HG03196 (cell line): ENCODE results near the gene SNAI1.

Experiments used
- ATAC-seq: cut with Tn5 transposase; IDR thresholded peaks from one replicate; pipeline ENCODE4 v1.9.1; 2021; ENCODE audit not compliant: unreplicated experiment

SNAI1 gene

DNA sequence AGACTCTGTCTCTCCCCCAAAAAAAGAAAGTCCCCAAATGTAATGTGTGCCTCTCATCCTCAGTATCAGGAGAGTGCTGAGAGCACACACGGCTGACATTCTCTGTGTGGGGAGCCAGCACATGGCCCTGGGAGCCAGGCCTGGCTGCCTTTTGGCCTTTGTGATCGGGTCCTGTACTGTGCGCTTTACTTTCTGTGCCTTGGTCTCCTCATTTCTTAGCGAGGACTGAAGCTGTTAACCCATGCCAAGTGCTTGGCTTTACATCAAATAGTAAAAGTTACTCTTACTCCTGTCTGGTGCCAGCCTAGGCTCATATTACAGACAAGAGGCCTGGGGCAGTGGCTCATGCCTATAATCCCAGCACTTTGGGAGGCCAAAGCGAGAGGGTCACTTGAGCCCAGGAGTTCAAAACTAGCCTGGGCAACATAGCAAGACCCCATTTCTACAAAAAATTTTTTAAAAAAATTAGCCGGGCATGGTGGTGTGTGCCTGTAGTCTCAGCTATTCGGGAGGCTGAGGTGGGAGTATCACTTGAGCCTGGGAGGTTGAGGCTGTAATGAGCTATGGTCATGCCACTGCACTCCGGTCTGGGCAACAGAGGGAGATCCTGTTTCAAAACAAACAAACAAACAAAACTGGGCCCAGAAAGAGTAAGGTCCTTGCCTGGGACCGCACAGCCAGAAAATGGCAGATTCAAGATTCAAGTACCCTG, 50.3 kb downstream of the SNAI1 start:
- no peak for ATAC-seq

DNA sequence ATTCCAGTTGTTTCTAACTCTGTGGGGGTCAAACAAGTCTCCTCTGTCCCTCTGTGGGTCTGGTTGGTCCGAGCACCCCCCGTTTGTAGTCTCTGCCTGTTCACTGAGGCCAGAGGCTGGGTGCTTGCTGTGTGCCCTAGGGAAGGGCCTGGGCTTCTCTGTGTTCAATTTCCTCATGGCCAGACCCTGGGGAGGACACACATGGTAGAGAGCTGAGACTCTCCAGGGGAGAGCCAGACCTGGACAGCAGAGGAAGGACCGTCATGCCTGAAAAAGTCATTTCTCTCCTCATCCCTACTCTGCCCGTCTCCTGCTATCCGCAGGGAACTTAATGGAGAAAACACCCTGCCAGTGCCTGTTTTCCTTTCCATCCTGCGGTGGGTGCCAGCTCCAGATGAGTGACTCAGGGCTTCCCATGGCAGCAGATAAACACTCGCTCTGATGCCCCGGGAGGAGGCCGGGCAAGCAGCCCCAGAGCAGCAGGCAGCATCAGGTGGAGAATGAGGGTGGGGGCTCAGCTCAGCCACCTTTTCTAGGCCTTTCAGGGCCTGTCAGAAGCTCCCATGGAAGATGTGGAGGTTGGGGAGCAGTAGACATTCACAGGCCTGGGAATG, 51.9 kb downstream of the SNAI1 start:
- ATAC-seq = no peak

DNA sequence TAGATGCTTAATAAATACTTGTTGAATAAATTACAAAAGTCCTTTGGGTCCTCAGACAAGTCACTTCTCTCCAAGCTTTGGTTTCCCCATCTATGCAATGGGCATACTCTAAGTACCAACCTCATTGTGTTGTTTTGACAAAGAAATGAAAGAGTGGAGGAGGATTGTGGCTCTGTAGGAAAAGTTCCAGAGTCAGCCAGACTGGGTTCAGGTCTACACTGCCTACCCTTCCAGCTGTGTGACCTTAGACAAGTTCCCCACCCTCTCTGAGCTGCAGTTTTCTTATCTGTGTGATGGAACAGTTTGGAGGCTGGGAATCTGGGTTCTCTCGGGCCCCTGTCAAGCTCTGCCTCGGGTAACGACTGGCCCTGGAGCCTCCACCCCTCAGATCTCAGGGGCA, 53.9 kb downstream of the SNAI1 start:
- no peak for ATAC-seq

DNA sequence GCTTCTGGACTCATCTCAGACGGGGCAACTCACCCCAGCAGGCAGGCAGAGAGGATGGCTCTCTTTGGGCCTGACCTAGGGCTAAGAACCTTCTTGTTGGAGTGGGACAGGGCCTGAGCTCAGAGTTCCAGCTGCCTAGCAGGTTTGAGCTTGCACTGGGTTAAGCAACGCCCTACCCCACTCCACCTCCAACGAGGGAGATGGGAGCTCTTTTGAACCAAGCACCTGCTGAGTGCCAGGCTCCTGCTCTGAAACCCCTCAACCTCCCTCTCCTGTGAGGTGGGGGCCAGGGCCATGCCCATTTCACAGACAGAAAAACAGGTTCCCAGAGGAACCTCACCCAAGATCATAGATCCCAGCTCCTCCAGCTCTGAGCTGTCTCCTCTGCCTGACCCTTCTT, 54.3 kb downstream of the SNAI1 start:
- ATAC-seq = no peak

DNA sequence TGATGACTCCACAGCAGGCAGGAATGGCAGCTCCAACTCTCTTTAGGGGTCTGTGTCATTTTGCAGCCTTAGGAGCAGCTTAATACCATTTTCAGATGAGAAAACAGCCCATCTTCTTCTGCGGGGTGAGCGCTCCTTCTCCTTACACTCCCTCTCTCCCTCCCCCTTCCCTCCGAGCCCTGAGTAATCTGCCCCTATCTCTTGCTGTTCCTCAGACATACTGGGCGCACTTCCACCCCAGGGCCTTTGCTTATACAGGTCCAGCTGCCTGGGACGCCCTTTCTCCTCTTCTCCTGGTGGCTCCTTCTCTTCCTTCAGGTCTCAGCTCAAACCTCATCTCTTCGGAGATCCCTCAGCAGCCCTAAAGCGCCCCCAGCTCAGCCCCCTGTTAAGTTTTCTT, 54.8 kb downstream of the SNAI1 start:
- ATAC-seq = no peak

DNA sequence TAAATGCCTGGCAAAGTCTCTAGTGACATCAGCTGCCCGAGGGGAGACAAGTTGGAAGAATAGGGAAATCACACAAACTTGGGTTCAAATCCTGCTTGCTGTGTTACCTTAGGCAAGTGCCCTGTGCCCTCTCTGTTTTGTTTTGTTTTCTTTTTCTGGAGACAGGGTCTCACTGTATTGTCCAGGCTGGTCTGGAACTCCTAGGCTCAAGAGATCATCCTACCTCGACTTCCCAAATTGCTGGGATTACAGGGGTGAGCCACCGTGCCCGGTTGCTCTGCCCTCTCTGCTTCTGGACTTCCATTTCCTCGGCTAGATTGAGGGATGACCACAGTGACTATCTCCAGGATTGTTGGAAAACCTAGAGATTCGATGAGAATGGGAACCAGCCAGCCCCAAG, 55.4 kb downstream of the SNAI1 start:
- ATAC-seq = no peak
